Stimulated activated CD4-positive, alpha-beta T cell treated with anti-CD3 and anti-CD28 coated beads, Interleukin-12 subunit alpha, Interleukin-12 subunit beta, amount 100 ng/mL, for 4 hours (primary cell): ENCODE data around the gene DUSP14.
"Not testable (repeated sequence)": the region's sequence is repeated elsewhere in the genome, so short reads cannot be mapped to it uniquely, and the experiment has no call there.

Experiments
- DNase-seq: peaks from one replicate; pipeline ENCODE4 v3.0.0-alpha.2; 2020

Gene DUSP14, protein sequence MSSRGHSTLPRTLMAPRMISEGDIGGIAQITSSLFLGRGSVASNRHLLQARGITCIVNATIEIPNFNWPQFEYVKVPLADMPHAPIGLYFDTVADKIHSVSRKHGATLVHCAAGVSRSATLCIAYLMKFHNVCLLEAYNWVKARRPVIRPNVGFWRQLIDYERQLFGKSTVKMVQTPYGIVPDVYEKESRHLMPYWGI

DNA sequence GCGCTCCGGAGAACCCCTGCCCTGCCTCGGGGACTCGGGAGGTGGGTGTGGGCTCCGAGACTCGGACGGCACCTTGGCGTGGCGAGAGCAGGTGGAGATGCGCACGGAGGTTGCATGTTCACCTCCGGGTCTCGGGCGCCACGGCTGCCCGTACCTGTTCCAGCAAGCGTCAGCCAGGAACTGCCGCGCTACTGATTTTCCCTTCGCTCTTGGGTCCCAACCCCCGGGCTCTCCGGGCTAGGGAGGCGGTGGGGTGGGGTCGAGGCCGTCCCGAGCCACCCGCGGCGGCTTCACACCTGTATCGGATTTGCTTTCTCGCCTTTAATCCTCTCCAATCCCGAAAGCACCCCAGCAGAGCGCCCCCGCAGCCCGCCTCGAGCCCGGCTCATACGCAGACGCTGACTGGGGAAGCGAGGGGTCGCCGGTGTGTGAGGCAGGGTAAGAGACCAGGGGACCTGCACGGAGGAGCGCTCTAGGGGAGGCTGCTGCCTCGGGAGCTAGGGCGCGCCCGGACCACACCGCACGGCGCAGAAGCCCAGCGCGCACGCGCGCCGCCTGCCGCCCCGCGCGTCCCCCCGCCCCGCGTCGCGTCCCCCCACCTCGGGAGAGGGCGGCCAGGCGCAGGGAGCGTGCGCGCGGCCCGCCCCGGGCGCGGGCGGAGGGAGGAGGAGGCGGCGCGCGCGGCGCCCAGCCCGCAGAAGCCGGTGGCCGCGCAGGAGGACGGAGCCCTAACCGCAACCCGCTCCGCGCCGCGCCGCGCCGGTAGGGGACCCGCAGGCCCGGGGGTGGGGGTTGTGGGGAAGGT lies at the start of gene DUSP14:
Gene DUSP14 (plus strand): TSS at position 695 of the 805 bp plus-strand sequence. CDS start 22,382 bp downstream, outside the sequence.
- peak; percentile 78 for DNase-seq

DNA sequence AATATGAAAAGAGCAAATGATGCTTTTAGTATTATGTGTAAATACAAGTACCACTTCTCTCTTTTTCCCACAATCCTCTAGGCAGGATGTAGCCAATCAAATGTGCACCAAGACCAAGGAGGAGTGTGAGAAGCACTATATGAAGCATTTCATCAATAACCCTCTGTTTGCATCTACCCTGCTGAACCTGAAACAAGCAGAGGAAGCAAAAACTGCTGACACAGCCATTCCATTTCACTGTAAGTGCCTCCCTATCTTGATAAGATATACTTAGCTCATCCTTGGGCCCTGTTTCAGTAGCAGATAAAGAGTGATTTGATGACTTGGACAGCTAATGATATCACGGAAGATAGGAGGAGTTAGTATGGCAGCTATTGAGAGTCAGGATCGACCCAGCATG lies 49.3 kb upstream of the DUSP14 start:
- no peak for DNase-seq

- DNase-seq: not testable (repeated sequence)
Observed at GRCh38 chr17:37441369-37442014, 48.2 kb upstream of the DUSP14 start.

GRCh38 chr17:37446027-37446426 lies 43.7 kb upstream of the DUSP14 start:
- no peak for DNase-seq

DNA sequence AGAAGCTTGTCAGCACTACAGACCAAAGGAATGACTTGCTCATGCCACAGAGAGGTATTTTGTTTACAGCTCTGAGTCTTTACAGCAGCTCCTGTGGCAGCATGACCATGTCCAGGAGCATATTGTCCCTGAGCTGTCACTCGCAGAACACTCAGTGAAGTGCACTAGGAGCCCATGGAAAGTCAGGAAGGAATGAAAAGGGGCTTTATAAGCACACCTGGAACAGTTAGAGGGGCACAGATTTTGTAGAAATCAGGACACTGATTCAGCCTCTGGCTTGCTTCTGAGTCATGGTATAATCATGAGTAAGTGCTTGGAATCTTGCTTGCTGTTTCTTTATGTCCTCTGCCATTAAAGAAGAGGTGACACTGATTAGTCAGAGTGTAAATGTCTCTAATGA lies 42.0 kb upstream of the DUSP14 start:
- DNase-seq: no peak

- DNase-seq: no peak
Observed at GRCh38 chr17:37450112-37450511, 39.6 kb upstream of the DUSP14 start.

GRCh38 chr17:37457801-37458200 lies 31.9 kb upstream of the DUSP14 start:
- DNase-seq: not testable (repeated sequence)

- DNase-seq: no peak
Observed at GRCh38 chr17:37458805-37459204, 30.9 kb upstream of the DUSP14 start.

GRCh38 chr17:37461668-37462067 lies 28.0 kb upstream of the DUSP14 start:
- no peak for DNase-seq

- DNase-seq: no peak
Observed at GRCh38 chr17:37462492-37462891, 27.2 kb upstream of the DUSP14 start.

- DNase-seq: no peak
Observed at GRCh38 chr17:37463039-37463438, 26.7 kb upstream of the DUSP14 start.

- no peak for DNase-seq
Observed at GRCh38 chr17:37465069-37465616, 24.5 kb upstream of the DUSP14 start.

- no peak for DNase-seq
Observed at GRCh38 chr17:37466471-37466870, 23.2 kb upstream of the DUSP14 start.

DNA sequence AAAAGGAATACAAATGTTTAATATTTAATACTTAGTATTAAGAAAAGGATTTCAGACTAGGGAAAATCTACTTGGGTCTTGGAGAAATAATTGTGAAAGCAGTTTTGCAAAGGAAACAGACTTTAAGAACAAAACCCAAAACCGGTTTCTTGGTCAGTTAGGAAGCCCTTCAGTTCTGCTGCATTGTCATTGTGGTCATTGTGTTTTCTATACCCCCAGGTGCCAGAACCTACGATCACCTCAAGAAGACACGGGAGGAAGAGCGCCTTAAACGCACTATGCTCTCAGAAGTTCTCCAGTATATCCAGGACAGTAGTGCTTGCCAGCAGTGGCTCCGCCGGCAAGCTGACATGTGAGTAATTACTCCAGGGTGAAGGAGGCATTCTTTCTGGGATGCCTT lies 19.5 kb upstream of the DUSP14 start:
- no peak for DNase-seq

- no peak for DNase-seq
Observed at GRCh38 chr17:37475731-37476420, 13.8 kb upstream of the DUSP14 start.

- DNase-seq: no peak
Observed at GRCh38 chr17:37476431-37477120, 13.1 kb upstream of the DUSP14 start.

DNA sequence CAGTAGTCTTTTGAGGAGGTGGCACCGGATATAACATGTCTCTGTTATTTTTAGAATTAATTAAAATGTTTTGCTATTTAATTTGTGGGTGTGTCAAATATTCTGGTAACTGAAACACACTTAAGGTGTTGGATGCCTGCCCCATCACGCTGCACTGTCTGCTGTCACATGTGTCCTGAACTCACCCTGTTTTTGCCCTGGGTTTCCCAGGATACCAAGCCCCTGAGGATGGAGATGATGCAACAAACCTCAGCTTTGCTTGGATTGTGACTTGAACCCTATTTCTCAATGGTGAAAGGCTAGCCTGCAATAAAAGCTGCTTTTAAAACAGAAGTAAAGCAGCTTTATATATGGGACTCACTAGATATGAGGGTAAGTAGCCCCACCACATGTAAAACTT lies 11.5 kb upstream of the DUSP14 start:
- no peak for DNase-seq

DNA sequence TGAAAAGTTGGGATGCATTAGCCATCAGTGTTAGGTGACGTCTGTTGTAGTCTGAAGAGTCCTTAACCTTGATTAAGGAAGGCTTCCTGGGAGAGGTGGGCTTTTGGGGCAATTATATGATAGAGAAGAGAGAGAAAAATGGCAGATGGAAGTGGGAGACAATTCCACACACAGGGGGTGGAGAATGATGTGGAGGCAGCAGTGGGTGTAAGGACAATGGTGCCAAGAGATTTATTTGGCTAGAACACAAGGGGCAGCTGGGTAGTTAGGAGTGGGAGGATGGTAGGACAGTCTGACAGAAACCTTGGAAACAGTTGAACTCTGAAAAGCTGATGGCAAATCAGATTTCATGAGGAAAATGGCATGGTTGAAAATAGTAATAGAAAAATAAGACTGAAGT lies 10.7 kb upstream of the DUSP14 start:
- no peak for DNase-seq

DNA sequence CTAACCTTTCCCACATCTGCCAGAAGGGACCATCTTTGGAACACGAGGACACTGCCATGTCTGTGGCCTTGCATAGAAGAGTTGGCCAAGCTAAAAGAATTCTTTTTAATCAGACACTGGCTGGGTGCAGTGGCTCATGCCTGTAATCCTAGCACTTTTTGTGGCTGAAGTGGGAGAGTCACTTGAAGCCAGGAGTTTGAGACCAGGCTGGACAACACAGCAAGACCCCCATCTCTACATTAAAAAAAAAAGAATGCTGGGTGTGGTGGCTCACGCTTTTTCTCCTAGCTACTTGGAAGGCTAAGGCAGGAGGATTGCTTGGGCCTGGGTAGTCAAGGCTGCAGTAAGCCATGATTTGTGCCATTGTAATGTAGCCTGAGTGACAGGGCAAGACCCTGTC lies 9.3 kb upstream of the DUSP14 start:
- no peak for DNase-seq

GRCh38 chr17:37481001-37481665 lies 8.6 kb upstream of the DUSP14 start:
- no peak for DNase-seq

- no peak for DNase-seq
Observed at GRCh38 chr17:37483311-37484039, 6.2 kb upstream of the DUSP14 start.
